GM12865 (cell line): ENCODE data around the gene RASD2.

Experiments used
- DNase-seq: peaks from one replicate; pipeline ENCODE4 v3.0.0; 2010; ENCODE audit warnings: low read depth
- H3K4me3 ChIP-seq: 2 replicates; pipeline ENCODE4 v1.5.1; 2011; ENCODE audit warnings: mild to moderate bottlenecking, low read depth, low read length, control low read depth
- TF ChIP-seq, protein P1 (sequence below): IDR thresholded peaks from 2 replicates; pipeline ENCODE4 v1.5.1; 2011; ENCODE audit warnings: low read length, control low read depth, low read depth, inconsistent platforms; ENCODE audit not compliant: insufficient read depth; ENCODE audit errors: missing control alignments

The RASD2 gene

GRCh38 chr22:35567351-35568141 is 26.9 kb downstream of the RASD2 start:
- H3K4me3 ChIP-seq = no peak overlapping the region
- TF ChIP-seq, protein P1, sequence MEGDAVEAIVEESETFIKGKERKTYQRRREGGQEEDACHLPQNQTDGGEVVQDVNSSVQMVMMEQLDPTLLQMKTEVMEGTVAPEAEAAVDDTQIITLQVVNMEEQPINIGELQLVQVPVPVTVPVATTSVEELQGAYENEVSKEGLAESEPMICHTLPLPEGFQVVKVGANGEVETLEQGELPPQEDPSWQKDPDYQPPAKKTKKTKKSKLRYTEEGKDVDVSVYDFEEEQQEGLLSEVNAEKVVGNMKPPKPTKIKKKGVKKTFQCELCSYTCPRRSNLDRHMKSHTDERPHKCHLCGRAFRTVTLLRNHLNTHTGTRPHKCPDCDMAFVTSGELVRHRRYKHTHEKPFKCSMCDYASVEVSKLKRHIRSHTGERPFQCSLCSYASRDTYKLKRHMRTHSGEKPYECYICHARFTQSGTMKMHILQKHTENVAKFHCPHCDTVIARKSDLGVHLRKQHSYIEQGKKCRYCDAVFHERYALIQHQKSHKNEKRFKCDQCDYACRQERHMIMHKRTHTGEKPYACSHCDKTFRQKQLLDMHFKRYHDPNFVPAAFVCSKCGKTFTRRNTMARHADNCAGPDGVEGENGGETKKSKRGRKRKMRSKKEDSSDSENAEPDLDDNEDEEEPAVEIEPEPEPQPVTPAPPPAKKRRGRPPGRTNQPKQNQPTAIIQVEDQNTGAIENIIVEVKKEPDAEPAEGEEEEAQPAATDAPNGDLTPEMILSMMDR = no peak
- no peak for DNase-seq

- no peak for DNase-seq
- no peak overlapping the region for H3K4me3 ChIP-seq
- TF ChIP-seq, protein P1 = no peak
Measured at GRCh38 chr22:35568751-35569739, 28.4 kb downstream of the RASD2 start.

GRCh38 chr22:35569916-35570315 is 29.3 kb downstream of the RASD2 start:
- DNase-seq = no peak
- TF ChIP-seq, protein P1 = no peak

GRCh38 chr22:35570686-35571194 is 30.1 kb downstream of the RASD2 start:
- no peak for DNase-seq
- H3K4me3 ChIP-seq = no peak overlapping the region
- TF ChIP-seq, protein P1 = no peak

More at GRCh38 chr22:35569916-35570315, 29.3 kb downstream of the RASD2 start:
- no peak overlapping the region for H3K4me3 ChIP-seq

DNA sequence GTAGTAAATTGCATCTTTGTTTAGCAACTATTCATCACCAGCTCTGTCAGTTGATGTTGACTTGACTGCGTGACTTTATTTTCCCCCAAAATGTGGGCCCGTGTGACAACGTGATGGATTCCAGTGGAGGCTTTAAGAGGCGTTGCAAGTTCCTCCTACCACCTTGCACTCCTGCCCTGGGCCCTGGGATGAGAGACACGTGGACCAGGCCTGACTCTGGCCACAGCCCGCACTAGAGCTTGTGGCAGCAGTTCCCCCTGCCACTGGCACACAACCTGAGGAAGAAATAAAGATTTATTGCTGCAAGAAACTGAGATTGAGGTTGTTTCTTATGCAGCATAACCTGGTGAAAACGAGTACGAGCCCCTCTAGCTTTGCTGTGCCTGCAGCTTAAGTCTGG is 31.9 kb downstream of the RASD2 start:
- no peak for DNase-seq
- no peak overlapping the region for H3K4me3 ChIP-seq
- TF ChIP-seq, protein P1 = no peak

- TF ChIP-seq, protein P1 = no peak
- no peak overlapping the region for H3K4me3 ChIP-seq
- no peak for DNase-seq
Measured at GRCh38 chr22:35575116-35575748, 34.6 kb downstream of the RASD2 start.
